H1 (cell line): ENCODE results near the gene CLIC3. TPM values are rescaled to one million over a fixed set of nuclear protein-coding genes. Genes with fewer than 3 reads are reported as not detected.

Source experiments
- BRCA1 ChIP-seq: IDR thresholded peaks from 2 replicates; pipeline ENCODE4 v1.6.1; 2012; ENCODE audit warnings: low read depth, low read length, improper control_type of control experiment
- CBX5 ChIP-seq: fragments of 300-800, 300-1000 bp; sonication (generic); IDR thresholded peaks from 2 replicates; pipeline ENCODE4 v1.7.1; 2016; ENCODE audit warnings: antibody characterized with exemption, low read length, low read depth
- CHD7 ChIP-seq: fragments of 300-600 bp; sonication (generic); IDR thresholded peaks from 2 replicates; pipeline ENCODE4 v1.7.1; 2012; ENCODE audit warnings: low read length, moderate library complexity, mild to moderate bottlenecking, inconsistent platforms; ENCODE audit not compliant: insufficient replicate concordance
- GABPA ChIP-seq: IDR thresholded peaks from 2 replicates; pipeline ENCODE4 v1.6.1; 2011; ENCODE audit warnings: mild to moderate bottlenecking, low read length, moderate library complexity, borderline replicate concordance; ENCODE audit not compliant: insufficient read depth
- KDM4A ChIP-seq: IDR thresholded peaks from one replicate; pipeline ENCODE4 v1.7.1; 2012; ENCODE audit warnings: low read depth, mild to moderate bottlenecking, moderate library complexity, low read length, inconsistent platforms; ENCODE audit not compliant: severe bottlenecking
- MAX ChIP-seq: IDR thresholded peaks from 2 replicates; pipeline ENCODE4 v1.6.1; 2012; ENCODE audit warnings: inconsistent platforms
- SAP30 ChIP-seq: fragments of 300-600 bp; sonication (generic); IDR thresholded peaks from 2 replicates; pipeline ENCODE4 v1.7.1; 2012; ENCODE audit warnings: low read length, moderate library complexity, mild to moderate bottlenecking, inconsistent platforms; ENCODE audit not compliant: insufficient read depth, insufficient replicate concordance
- ZNF274 ChIP-seq: IDR thresholded peaks from 2 replicates; pipeline ENCODE4 v1.7.0; 2012; ENCODE audit warnings: low read length, borderline replicate concordance; ENCODE audit errors: extremely low read depth
- polyA plus RNA-seq, 7 experiments: library from polyadenylated mRNA; depleted of rRNA in 3 of 7; stranded (reverse) in 5 of 7; unstranded in 2 of 7; fragments of >200 nt in 5 of 7; fragments of 200-250 nt in 2 of 7; gene quantifications; 1 replicate in 5 of 7; 2 replicates in 1 of 7; 4 replicates in 1 of 7; pipeline versions ENCODE4 v1.2.1 to v1.2.3, GENCODE V29; 2011 to 2013; ENCODE audit warnings: missing spikeins in 2 of 7, mixed read lengths in 2 of 7
- total RNA-seq: library from RNA; stranded (reverse); fragmentation: NEBNext Ultra II Directional; extraction: Animal tissue kit (Norgen Biotek cat#: 25700); gene quantifications from 2 replicates; pipeline ENCODE4 v1.2.1, GENCODE V29; 2021

CLIC3 gene
- total and polyA plus RNA-seq, 2 of the 8 experiments (the other 6 are each of a cell fraction or from before 2014, with no cell fraction given): 0.12 TPM; not detected in 1

- TF ChIP-seq CHD7 (no peak), ZNF274 (no peak), GABPA (no peak), BRCA1 (no peak), MAX (no peak), CBX5 (no peak), SAP30 (no peak), KDM4A (no peak)
Observed at GRCh38 chr9:137042751-137043727, 46.7 kb upstream of the CLIC3 start (continued).
